ENCODE results near the gene UPP1.

DNA sequence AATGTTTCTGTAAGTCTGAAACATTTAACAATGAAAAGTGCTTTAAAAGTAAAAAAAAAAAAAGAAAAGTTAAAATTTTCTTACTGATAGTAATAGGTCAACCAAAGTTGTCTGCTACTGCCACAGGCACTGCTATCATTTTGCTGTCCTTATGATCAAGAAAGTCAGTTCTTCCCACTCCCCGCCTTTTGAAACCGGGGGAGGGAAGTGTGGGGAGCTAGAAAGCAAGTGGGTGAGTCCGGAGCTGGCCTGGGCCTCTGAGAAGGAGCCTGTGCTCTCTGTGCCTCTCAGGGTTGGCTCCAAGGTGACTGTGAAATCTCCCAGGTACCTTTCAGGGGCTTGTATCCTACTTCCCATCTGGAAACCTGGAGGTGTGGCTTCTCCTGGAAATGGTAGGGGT is 46.4 kb upstream of the UPP1 start:
- TF ChIP-seq EZH2 (IDR thresholded peaks at IDR 0.05; ENCODE audit: borderline replicate concordance, control insufficient read depth, low read depth, low read length) = no peak
- TF ChIP-seq RFX5 (IDR thresholded peaks at IDR 0.05; ENCODE audit: low read depth, low read length) = no peak
- TF ChIP-seq PBX3 (IDR thresholded peaks at IDR 0.05; ENCODE audit: insufficient replicate concordance, low read depth, low read length) = no peak
- no peak for TF ChIP-seq POLR2AphosphoS5 (IDR thresholded peaks at IDR 0.05; ENCODE audit: low read length)
- TF ChIP-seq ZBTB33 (IDR thresholded peaks at IDR 0.05) = no peak
- TF ChIP-seq, protein P1, sequence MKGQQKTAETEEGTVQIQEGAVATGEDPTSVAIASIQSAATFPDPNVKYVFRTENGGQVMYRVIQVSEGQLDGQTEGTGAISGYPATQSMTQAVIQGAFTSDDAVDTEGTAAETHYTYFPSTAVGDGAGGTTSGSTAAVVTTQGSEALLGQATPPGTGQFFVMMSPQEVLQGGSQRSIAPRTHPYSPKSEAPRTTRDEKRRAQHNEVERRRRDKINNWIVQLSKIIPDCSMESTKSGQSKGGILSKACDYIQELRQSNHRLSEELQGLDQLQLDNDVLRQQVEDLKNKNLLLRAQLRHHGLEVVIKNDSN (IDR thresholded peaks at IDR 0.05; ENCODE audit: borderline replicate concordance, extremely low read length, insufficient read depth, low read depth, low read length) = no peak
- TF ChIP-seq HDGF (IDR thresholded peaks at IDR 0.05) = no peak
- TF ChIP-seq CHD4 (IDR thresholded peaks at IDR 0.05) = no peak
- TF ChIP-seq CHD2 (IDR thresholded peaks at IDR 0.05; ENCODE audit: borderline replicate concordance, low read depth, low read length) = no peak
- no peak for TF ChIP-seq BRCA1 (IDR thresholded peaks at IDR 0.05; ENCODE audit: low read depth, low read length)
- TF ChIP-seq, protein P2, sequence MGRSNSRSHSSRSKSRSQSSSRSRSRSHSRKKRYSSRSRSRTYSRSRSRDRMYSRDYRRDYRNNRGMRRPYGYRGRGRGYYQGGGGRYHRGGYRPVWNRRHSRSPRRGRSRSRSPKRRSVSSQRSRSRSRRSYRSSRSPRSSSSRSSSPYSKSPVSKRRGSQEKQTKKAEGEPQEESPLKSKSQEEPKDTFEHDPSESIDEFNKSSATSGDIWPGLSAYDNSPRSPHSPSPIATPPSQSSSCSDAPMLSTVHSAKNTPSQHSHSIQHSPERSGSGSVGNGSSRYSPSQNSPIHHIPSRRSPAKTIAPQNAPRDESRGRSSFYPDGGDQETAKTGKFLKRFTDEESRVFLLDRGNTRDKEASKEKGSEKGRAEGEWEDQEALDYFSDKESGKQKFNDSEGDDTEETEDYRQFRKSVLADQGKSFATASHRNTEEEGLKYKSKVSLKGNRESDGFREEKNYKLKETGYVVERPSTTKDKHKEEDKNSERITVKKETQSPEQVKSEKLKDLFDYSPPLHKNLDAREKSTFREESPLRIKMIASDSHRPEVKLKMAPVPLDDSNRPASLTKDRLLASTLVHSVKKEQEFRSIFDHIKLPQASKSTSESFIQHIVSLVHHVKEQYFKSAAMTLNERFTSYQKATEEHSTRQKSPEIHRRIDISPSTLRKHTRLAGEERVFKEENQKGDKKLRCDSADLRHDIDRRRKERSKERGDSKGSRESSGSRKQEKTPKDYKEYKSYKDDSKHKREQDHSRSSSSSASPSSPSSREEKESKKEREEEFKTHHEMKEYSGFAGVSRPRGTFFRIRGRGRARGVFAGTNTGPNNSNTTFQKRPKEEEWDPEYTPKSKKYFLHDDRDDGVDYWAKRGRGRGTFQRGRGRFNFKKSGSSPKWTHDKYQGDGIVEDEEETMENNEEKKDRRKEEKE (IDR thresholded peaks at IDR 0.05) = no peak
